NCI-H526 (cell line): ENCODE measurements around the gene SLC25A12.
A peak's percentile ranks its signal among the peaks of the same experiment; 100 is the strongest.

Experiments
- DNase-seq, 2 experiments: peaks; one replicate each; lab custom pipeline; 2025; lab: John Stamatoyannopoulos, UW

SLC25A12 gene

GRCh38 chr2:171883275-171883893 lies 10.7 kb downstream of the SLC25A12 start:
- DNase-seq, result no peak

- no peak for DNase-seq
Observed at GRCh38 chr2:171882089-171882769, 11.8 kb downstream of the SLC25A12 start.

GRCh38 chr2:171880774-171881173 lies 13.3 kb downstream of the SLC25A12 start:
- DNase-seq, result no peak

GRCh38 chr2:171879865-171880264 lies 14.2 kb downstream of the SLC25A12 start:
- no peak for DNase-seq

GRCh38 chr2:171878481-171878993 lies 15.5 kb downstream of the SLC25A12 start:
- DNase-seq, result peak; percentile 23 to 52

GRCh38 chr2:171874963-171875362 lies 19.1 kb downstream of the SLC25A12 start:
- no peak for DNase-seq

- no peak for DNase-seq
Observed at GRCh38 chr2:171874517-171874916, 19.5 kb downstream of the SLC25A12 start.

GRCh38 chr2:171864357-171864985 lies 29.6 kb downstream of the SLC25A12 start:
- DNase-seq, result no peak

GRCh38 chr2:171862501-171862900 lies 31.5 kb downstream of the SLC25A12 start:
- DNase-seq, result no peak

- no peak for DNase-seq
Observed at GRCh38 chr2:171858397-171858958, 35.6 kb downstream of the SLC25A12 start.

- no peak for DNase-seq
Observed at GRCh38 chr2:171855401-171855800, 38.6 kb downstream of the SLC25A12 start.

- no peak for DNase-seq
Observed at GRCh38 chr2:171852366-171852888, 41.6 kb downstream of the SLC25A12 start.

GRCh38 chr2:171847627-171848026 lies 46.4 kb downstream of the SLC25A12 start:
- no peak for DNase-seq

GRCh38 chr2:171846894-171847293 lies 47.1 kb downstream of the SLC25A12 start:
- DNase-seq, result no peak

- DNase-seq, result no peak
Observed at GRCh38 chr2:171841996-171842395, 52.0 kb downstream of the SLC25A12 start.

- no peak for DNase-seq
Observed at GRCh38 chr2:171837736-171838135, 56.3 kb downstream of the SLC25A12 start.

GRCh38 chr2:171836146-171836910 lies 57.7 kb downstream of the SLC25A12 start:
- no peak for DNase-seq

GRCh38 chr2:171835386-171835785 lies 58.7 kb downstream of the SLC25A12 start:
- no peak for DNase-seq

GRCh38 chr2:171834286-171834685 lies 59.8 kb downstream of the SLC25A12 start:
- DNase-seq, result no peak

GRCh38 chr2:171832489-171832888 lies 61.6 kb downstream of the SLC25A12 start:
- no peak for DNase-seq

- DNase-seq, result no peak
Observed at GRCh38 chr2:171830039-171830438, 64.0 kb downstream of the SLC25A12 start.

GRCh38 chr2:171824086-171824485 lies 70.0 kb downstream of the SLC25A12 start:
- DNase-seq, result no peak
